SJSA1 (cell line): ENCODE measurements around the gene LSM3. TPM values are rescaled to one million over a fixed set of nuclear protein-coding genes. Genes with fewer than 3 reads are reported as not detected.

Source experiments
- DNase-seq, 2 experiments: peaks; one replicate each; pipeline ENCODE4 v3.0.0-alpha.2; 2015 to 2020; ENCODE audit warnings: low spot score in 2 of 2, low read depth in 1 of 2
- H3K27ac ChIP-seq: fragments of 250-450 bp; sonication (Bioruptor Pico); 2 replicates; pipeline ENCODE4 v1.5.1; 2020; ENCODE audit warnings: mild to moderate bottlenecking, moderate library complexity
- H3K27me3 ChIP-seq: fragments of 250-450 bp; sonication (Bioruptor Pico); replicated peaks from 2 replicates; pipeline ENCODE4 v1.5.1; 2020; ENCODE audit warnings: mild to moderate bottlenecking, moderate library complexity
- H3K36me3 ChIP-seq: fragments of 250-450 bp; sonication (Bioruptor Pico); 2 replicates; pipeline ENCODE4 v1.5.1; 2020; ENCODE audit warnings: mild to moderate bottlenecking
- H3K4me1 ChIP-seq: fragments of 250-450 bp; sonication (Bioruptor Pico); replicated peaks from 2 replicates; pipeline ENCODE4 v1.6.1; 2021; ENCODE audit warnings: mild to moderate bottlenecking
- H3K4me3 ChIP-seq: fragments of 250-450 bp; sonication (Bioruptor Pico); 2 replicates; pipeline ENCODE4 v1.5.1; 2020; ENCODE audit warnings: mild to moderate bottlenecking
- H3K9me3 ChIP-seq: fragments of 250-450 bp; sonication (Bioruptor Pico); replicated peaks from 2 replicates; pipeline ENCODE4 v1.5.1; 2020; ENCODE audit warnings: mild to moderate bottlenecking
- total RNA-seq: library from RNA; depleted of rRNA; stranded (reverse); fragments of >200 nt; shearing (Covaris generic); gene quantifications from 2 replicates; pipeline ENCODE4 v1.2.3, GENCODE V29; 2014

LSM3 gene
- total RNA-seq, 1 experiment from 2014 or later: 25.9 TPM

GRCh38 chr3:14230729-14231128 is 52.1 kb downstream of the LSM3 start:
- Histone ChIP-seq H3K36me3 (no peaks in the 10 kb centered on the region), H3K4me1 (peaks cover 39% of the 10 kb centered on the region), H3K4me3 (no peak overlapping the region), H3K27me3 (no peaks in the 10 kb centered on the region), H3K9me3 (no peaks in the 10 kb centered on the region; the same call in 1 of the 2 replicates), H3K27ac (no peak overlapping the region)
- DNase-seq: no peak

DNA sequence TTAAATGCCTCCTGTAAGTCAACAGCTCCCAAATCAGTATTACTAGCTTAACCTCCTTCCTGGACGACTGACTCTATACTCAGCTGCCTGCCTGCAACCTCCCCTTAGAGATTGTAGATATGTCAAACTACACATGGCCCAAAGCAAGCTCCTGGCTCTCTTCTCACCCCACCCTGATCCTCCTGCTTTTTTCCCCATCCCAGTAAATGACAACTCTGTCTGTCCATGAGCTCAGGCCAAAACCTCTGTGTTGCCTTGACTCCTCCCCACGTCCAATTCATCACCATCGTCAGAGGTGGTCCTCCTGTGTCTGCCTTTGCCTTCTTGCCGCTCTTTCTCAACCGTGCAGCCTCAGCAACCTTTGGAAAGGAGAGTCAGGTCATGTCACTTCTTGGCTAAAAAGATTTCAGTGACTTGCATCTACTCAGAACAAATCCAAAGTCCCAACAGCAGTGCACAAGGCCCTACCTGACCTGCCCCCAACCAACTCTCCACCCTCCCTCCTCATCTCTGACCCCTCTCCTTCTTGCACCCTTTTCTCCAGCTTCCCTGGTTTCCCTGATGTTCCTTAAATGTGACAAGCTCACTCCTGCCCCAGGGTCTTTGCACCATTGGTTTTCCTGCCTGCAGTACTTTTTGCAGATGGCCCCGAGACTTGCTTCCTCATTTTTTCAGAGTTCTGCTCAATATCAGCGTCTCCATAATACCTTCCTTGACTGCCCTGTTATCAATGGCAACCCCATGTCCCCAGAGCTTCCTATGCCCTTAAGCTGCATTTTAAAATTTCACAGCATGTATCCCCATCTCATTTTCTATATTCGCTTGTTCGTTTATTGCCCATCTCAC is 52.8 kb downstream of the LSM3 start:
- H3K4me3 ChIP-seq: no peak overlapping the region
- H3K9me3 ChIP-seq: no peaks in the 10 kb centered on the region; the same call in 1 of the 2 replicates
- peak overlapping the region; percentile 49 for H3K27ac ChIP-seq

GRCh38 chr3:14231998-14232501 is 53.4 kb downstream of the LSM3 start:
- H3K36me3 ChIP-seq: no peaks in the 10 kb centered on the region
- no peak overlapping the region for H3K4me3 ChIP-seq
- no peaks in the 10 kb centered on the region; the same call in 1 of the 2 replicates for H3K9me3 ChIP-seq
- no peaks in the 10 kb centered on the region for H3K27me3 ChIP-seq
- peak in 1 of 2 experiments; percentile 70 for DNase-seq
- H3K27ac ChIP-seq: peak overlapping the region; percentile 49
- H3K4me1 ChIP-seq: peaks cover 37% of the 10 kb centered on the region

More for the DNA sequence above, 52.8 kb downstream of the LSM3 start:
- Histone ChIP-seq H3K36me3 (no peaks in the 10 kb centered on the region), H3K27me3 (no peaks in the 10 kb centered on the region), H3K4me1 (peaks cover 39% of the 10 kb centered on the region)
- no peak for DNase-seq

DNA sequence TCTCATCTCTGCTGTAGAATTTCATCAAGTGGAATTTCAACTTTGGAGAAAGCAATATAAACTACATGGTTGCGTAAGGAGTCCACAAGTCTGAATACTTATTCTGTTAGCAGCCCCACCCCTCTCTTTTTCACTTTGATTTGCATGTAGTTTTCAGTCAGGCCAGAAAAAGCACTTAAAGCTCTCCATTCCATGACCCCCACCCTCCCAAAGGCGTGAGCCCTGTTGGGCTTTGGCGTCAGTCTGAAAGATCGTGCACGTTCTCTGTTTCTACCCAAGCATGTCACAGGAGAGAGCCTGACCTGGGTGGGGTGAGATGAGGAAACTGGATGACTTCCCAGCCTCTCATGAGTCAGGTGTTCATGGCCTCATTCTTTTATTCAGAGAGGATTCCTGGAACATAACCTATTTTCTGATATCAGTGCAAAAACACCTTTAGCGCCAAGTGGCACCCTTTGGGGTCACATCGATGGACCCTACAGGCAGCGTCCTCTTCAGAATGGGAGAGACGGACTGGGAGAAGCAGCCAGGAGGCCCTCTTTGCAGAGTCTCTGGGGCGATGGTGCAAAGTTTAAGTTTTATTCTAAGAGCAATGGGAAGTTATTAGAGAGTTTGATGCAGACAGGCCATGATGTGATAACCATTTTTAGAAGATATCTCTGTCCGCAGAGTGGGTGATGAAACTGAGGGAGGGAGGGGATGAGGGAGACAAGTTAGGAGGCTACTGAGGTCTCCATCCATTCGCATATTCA is 55.8 kb downstream of the LSM3 start:
- Histone ChIP-seq H3K9me3 (no peaks in the 10 kb centered on the region; the same call in 1 of the 2 replicates), H3K27ac (no peak overlapping the region), H3K36me3 (no peaks in the 10 kb centered on the region), H3K4me1 (peaks cover 37% of the 10 kb centered on the region), H3K27me3 (no peaks in the 10 kb centered on the region), H3K4me3 (no peak overlapping the region)
- no peak for DNase-seq

GRCh38 chr3:14235003-14235911 is 56.6 kb downstream of the LSM3 start:
- no peaks in the 10 kb centered on the region; the same call in 1 of the 2 replicates for H3K9me3 ChIP-seq
- H3K4me1 ChIP-seq: peaks cover 37% of the 10 kb centered on the region
- no peak overlapping the region for H3K27ac ChIP-seq
- no peak overlapping the region for H3K4me3 ChIP-seq
- no peaks in the 10 kb centered on the region for H3K27me3 ChIP-seq
- no peaks in the 10 kb centered on the region for H3K36me3 ChIP-seq
- no peak for DNase-seq

DNA sequence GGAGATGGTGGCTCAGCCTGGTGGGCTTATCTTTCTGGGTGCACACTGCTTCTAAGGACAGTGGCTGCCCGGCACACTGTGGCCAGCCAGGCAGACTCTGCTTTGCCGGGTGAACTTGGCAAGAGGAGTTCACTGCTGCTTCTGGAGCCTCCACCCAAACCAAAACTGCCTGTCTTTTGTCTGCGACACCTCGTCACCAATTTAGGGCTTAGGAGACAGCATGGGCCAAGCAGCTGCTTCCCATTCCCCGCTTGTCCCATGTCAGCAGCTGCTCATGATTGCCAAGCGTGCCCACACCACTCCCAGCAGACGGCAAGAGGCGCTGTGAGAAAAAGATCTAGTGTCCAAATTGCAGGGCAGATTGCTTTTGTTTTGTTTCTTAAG is 57.3 kb downstream of the LSM3 start:
- no peaks in the 10 kb centered on the region for H3K36me3 ChIP-seq
- H3K4me1 ChIP-seq: peaks cover 31% of the 10 kb centered on the region
- H3K27me3 ChIP-seq: no peaks in the 10 kb centered on the region
- no peak overlapping the region for H3K27ac ChIP-seq
- H3K9me3 ChIP-seq: no peaks in the 10 kb centered on the region; the same call in 1 of the 2 replicates
- no peak for DNase-seq
- H3K4me3 ChIP-seq: no peak overlapping the region

- no peak overlapping the region for H3K4me3 ChIP-seq
- no peak overlapping the region for H3K27ac ChIP-seq
- DNase-seq: no peak
- peaks cover 21% of the 10 kb centered on the region for H3K4me1 ChIP-seq
- H3K36me3 ChIP-seq: no peaks in the 10 kb centered on the region
- no peaks in the 10 kb centered on the region for H3K27me3 ChIP-seq
- H3K9me3 ChIP-seq: no peaks in the 10 kb centered on the region; the same call in 1 of the 2 replicates
These were observed 58.3 kb downstream of the LSM3 start for GRCh38 chr3:14236902-14237301.

DNA sequence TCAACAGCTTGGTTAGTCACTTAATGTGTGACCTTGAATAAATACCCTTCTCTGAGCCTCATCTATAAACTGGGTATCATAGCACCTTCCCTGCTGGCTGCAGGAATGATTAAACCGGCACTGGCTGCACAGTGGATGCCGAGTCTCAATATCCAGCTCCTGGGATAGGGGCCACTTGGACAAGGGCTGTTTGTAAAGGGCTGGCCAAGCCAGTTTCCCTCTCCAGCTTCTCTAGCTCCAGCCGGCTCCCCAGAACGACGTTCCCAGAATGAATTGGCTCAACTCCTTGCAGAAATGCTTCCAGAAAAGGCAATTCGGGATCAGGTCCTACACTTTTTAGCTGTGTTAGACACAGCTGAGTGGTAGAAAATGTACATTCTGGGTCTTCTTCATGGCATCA is 58.8 kb downstream of the LSM3 start:
- Histone ChIP-seq H3K4me1 (peaks cover 15% of the 10 kb centered on the region), H3K36me3 (no peaks in the 10 kb centered on the region), H3K27me3 (no peaks in the 10 kb centered on the region), H3K27ac (no peak overlapping the region), H3K4me3 (no peak overlapping the region), H3K9me3 (no peaks in the 10 kb centered on the region; the same call in 1 of the 2 replicates)
- no peak for DNase-seq

DNA sequence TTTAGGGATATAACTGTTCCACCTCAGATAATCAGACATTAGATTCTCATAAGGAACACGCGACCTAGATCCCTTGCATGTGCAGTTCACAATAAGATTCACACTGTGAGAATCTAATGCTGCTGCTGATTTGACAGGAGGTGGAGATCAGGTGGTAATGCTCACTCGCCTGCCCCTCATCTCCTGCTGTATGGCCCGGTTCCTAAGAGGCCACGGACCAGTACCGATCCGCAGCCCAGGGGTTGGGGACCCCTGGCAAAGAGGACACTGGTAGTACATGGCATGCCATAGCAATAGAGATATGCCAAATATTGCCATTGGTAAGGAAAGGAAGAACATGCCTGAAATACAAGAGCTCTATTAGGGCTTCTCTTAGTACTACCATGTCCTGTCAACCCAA is 59.7 kb downstream of the LSM3 start:
- no peak for DNase-seq
- no peak overlapping the region for H3K4me3 ChIP-seq

DNA sequence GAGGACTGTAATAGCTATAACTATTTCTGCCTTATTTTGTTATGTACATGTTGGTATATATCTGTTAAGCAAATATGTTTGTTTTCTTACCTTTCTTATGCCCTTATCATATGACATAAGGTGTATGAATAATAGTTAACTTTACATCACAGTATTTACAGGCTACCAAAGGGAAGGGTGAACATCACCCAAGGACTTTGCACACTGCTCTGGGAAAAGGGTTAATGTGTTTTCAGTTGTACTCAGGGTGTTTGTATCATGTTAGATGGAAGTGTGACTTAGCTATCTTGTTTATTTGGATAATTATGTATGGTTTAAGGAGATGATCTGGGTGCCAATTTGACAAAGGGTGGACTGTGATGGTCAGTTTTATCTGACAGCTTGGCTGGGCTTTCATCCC is 60.3 kb downstream of the LSM3 start:
- Histone ChIP-seq H3K27me3 (no peaks in the 10 kb centered on the region), H3K36me3 (no peaks in the 10 kb centered on the region), H3K27ac (no peak overlapping the region), H3K9me3 (no peaks in the 10 kb centered on the region; the same call in 1 of the 2 replicates), H3K4me1 (peaks cover 8% of the 10 kb centered on the region; the same call in 1 of the 2 replicates), H3K4me3 (no peak overlapping the region)
- DNase-seq: no peak

More for the DNA sequence above, 59.7 kb downstream of the LSM3 start:
- no peak overlapping the region for H3K27ac ChIP-seq
- H3K9me3 ChIP-seq: no peaks in the 10 kb centered on the region; the same call in 1 of the 2 replicates
- no peaks in the 10 kb centered on the region for H3K36me3 ChIP-seq
- no peaks in the 10 kb centered on the region for H3K27me3 ChIP-seq
- peaks cover 8% of the 10 kb centered on the region; the same call in 1 of the 2 replicates for H3K4me1 ChIP-seq

DNA sequence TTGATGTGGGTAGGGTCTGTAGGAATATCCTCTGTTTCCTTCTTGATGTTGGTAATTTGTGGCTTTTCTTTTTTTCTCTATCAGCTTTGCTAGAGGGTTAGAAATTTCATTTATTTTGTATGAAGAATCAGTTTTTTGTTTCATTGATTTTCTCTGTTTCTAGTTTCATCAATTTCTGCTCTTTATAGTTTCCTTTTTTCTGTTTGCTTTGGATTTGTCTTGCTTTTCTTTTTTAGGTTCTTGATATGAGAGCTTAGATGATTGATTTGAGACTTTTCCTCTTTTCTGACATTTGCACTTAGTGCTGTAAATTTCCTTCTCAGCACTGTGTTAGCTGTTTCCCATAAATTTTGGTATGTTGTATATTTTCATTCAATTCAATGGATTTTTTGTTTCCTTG is 61.3 kb downstream of the LSM3 start:
- Histone ChIP-seq H3K4me3 (no peak overlapping the region), H3K9me3 (no peaks in the 10 kb centered on the region), H3K27me3 (no peaks in the 10 kb centered on the region), H3K36me3 (no peaks in the 10 kb centered on the region), H3K27ac (no peak overlapping the region), H3K4me1 (0 out of 2 replicates have a peak, but pooled peaks cover 8% of the 10 kb centered on the region)
- no peak for DNase-seq

DNA sequence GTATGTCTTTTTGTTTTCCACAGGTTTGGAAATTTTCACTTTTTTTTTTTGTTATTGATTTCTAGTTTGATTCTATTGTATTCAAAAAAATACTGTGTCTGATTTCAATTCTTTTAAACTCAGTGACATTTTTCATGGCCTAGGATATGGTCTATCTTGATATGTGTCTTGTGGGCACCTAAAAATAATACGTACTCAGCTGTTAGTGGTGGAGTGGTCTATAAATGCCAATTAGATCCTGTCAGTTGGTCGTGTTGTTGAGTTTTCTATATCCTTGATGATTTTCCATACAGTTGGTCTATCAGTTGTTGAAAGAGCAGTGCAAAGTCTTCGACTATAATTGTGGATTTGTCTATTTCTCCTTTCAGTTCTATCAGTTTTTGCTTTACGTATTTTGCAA is 61.7 kb downstream of the LSM3 start:
- Histone ChIP-seq H3K4me3 (no peak overlapping the region), H3K4me1 (peaks cover 7% of the 10 kb centered on the region; the same call in 1 of the 2 replicates), H3K9me3 (no peaks in the 10 kb centered on the region), H3K36me3 (no peaks in the 10 kb centered on the region), H3K27ac (no peak overlapping the region), H3K27me3 (no peaks in the 10 kb centered on the region)
- no peak for DNase-seq

GRCh38 chr3:14241716-14242115 is 63.1 kb downstream of the LSM3 start:
- no peaks in the 10 kb centered on the region for H3K9me3 ChIP-seq
- H3K27ac ChIP-seq: no peak overlapping the region
- DNase-seq: no peak
- H3K4me3 ChIP-seq: no peak overlapping the region
- H3K27me3 ChIP-seq: no peaks in the 10 kb centered on the region
- H3K4me1 ChIP-seq: peaks cover 14% of the 10 kb centered on the region
- no peaks in the 10 kb centered on the region for H3K36me3 ChIP-seq
